Urothelium cell line (cell line): Measurements from ENCODE around the gene RILP.

Experiments
- DNase-seq: peaks from one replicate; pipeline ENCODE4 v3.0.0; 2011; ENCODE audit warnings: low spot score, mixed read lengths
- FAIRE-seq: peaks from 2 replicates; lab custom pipeline; 2011; peaks lifted over from hg19 to GRCh38; lab: Jason Lieb, UNC

RILP gene

DNA sequence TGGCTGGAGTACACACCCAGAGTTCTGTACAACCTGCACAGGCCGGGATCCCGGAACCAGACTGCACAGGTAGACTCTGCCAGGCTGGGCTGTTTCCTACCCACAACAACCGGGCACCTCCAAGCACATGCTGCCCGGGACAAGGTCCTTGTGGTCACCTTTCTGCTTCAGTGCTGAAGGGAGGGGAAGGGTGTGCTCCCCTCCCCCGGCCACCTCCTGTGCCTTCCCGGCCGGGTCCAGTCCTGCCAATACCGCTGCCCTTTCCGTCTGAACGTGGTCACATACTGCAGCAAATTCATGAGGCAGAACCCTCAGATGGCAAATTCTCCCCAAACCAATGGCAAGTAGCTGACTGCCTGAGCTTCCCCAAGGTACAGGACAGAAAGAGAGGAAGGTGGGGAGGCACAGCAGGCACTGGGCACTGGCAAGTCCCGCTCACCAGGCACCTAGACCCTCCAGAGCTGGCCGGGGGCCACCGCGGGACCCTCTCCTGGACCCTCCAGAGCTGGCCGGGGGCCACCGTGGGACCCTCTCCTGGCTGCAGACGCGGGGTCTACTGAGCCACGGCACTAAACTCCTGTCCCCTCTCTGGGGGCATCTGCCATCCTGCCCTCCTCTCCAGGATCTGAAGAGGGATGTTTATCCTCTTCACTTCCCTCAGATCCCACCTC lies 43.9 kb downstream of the RILP start:
- DNase-seq (no peak), FAIRE-seq (no peak)

DNA sequence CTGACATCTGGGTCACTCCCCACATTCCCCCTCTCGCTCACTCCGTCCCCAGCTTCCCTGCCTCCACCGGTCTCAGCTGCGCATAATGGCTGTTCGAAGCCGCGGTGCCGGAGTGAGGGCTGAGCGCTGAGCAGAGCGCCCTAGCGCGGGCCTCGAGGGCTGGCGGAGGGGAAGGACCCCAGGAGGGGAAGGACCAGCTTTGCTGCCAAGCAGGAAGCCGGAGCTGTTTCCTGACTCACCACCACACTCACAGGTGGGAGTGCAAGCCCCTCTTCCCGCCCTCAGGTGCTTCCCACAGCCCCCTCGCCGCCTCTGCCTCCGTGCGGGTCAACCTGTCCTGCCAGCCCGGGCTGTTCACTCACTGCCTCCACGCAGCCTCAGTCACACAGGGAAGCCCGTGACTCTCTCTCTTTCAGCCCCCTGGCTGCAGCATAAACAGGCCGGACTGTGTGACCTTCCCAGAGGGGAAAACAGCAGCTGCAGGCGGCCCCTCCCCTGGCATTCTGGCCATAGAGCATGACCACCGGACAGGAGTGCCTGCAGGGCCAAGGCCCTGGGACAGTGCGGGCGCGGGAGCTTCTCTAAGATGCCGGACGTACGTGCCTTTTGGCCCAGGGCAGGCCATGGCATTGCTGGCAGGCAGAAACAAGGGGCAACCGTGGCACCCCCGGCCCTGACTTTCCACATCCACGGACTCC lies 44.7 kb downstream of the RILP start:
- FAIRE-seq (no peak), DNase-seq (no peak)

DNA sequence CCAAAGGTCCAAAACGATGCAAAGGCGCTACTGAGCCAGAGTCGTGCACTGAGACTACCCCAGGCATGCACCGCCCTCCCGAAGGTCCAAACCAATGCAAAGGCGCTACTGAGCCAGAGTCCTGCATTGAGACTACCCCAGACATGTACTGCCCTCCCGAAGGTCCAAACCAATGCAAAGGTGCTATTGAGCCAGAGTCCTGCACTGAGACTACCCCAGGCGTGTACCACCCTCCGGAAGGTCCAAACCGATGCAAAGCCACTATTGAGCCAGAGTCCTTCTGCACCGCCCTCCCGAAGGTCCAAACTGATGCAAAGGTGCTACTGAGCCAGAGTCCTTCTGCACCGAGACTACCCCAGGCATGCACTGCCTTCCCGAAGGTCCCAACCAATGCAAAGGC lies 48.1 kb downstream of the RILP start:
- DNase-seq (no peak), FAIRE-seq (no peak)

DNA sequence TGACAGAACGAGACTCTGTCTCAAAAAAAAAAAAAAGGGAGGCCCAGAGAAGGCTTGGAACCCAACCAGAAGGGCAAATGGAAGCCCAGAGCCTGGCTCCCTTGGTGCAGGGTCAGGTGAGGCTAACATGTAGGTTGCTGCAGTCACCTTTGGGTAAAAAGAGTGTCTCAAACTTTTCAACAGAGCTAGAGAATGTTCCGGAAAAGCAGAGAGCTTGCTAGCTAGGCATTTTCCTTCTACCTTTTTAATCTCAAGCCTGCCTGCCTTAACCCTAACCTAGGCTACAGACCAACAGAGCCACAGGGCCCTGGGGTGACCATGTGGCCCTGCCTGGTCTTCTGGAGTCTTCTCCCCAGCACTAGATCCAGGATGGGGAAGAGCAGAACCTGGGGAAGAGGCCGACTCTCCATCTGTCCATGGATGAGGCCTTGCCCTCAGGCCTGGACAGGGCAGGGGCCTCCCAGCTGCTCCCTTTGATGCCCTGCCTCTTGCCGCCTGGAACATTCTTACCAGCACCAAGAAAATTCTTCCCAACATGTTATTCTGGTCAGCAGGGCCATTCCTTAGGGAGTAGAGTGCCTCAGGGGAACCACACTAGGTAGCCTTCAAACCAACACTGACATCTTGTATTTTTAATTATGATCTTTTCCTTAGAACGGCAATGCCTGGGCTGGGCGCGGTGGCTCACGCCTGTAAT lies 51.1 kb downstream of the RILP start:
- FAIRE-seq: no peak
- DNase-seq: no peak

DNA sequence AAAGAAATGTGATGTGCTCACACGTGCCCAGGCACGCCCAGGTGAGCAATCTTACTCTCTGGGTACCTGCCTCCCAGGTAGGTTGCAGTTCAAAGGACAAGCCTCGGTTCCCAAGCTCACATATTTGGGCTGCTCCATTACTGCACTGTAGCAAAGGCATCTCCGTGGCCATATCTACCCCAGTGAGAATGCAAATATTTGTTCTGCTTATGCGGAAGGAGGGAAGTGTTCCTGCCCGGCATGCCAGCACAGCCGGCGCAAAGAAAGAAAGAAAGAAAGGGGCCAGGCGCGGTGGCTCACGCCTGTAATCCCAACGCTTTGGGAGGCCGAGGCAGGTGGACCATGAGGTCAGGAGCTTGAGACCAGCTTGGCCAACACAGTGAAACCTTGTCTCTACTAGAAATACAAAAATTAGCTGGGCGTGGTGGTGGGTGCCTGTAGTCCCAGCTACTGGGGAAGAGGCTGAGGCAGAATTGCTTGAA lies 51.8 kb downstream of the RILP start:
- DNase-seq: no peak
- no peak for FAIRE-seq
